Endometrium (tissue), 2 donors: Measurements from ENCODE around the gene SETD4.
"Not testable (repeated sequence)": the region's sequence is repeated elsewhere in the genome, so short reads cannot be mapped to it uniquely, and the experiment has no call there.

Experiments
- FAIRE-seq: peaks from 2 replicates; lab custom pipeline; 2012; peaks lifted over from hg19 to GRCh38; lab: Jason Lieb, UNC
- donor health status: control.
- donor health status: control.

Gene SETD4

GRCh38 chr21:36079010-36079649 lies 18.8 kb upstream of the SETD4 start:
- FAIRE-seq, result no peak

- FAIRE-seq, result no peak
Measured at GRCh38 chr21:36077758-36078157, 17.4 kb upstream of the SETD4 start.

- no peak for FAIRE-seq
Measured at GRCh38 chr21:36076878-36077655, 16.7 kb upstream of the SETD4 start.

GRCh38 chr21:36075953-36076352 lies 15.6 kb upstream of the SETD4 start:
- no peak for FAIRE-seq

- FAIRE-seq, result no peak
Measured at GRCh38 chr21:36075171-36075570, 14.8 kb upstream of the SETD4 start.

GRCh38 chr21:36073911-36074310 lies 13.6 kb upstream of the SETD4 start:
- FAIRE-seq, result not testable (repeated sequence)

GRCh38 chr21:36073181-36073580 lies 12.9 kb upstream of the SETD4 start:
- no peak for FAIRE-seq

GRCh38 chr21:36072453-36073162 lies 12.3 kb upstream of the SETD4 start:
- no peak for FAIRE-seq

GRCh38 chr21:36070999-36071398 lies 10.7 kb upstream of the SETD4 start:
- no peak for FAIRE-seq

GRCh38 chr21:36069713-36070583 lies 9.6 kb upstream of the SETD4 start, which contains the start of gene CBR1:
Gene CBR1, plus strand, starts transcription at chr21:36070024. Its CDS starts 92 bp downstream, at chr21:36070116.
- no peak for FAIRE-seq

GRCh38 chr21:36068748-36069398 lies 8.5 kb upstream of the SETD4 start:
- no peak for FAIRE-seq

- no peak for FAIRE-seq
Measured at GRCh38 chr21:36065497-36066036, 5.2 kb upstream of the SETD4 start.

GRCh38 chr21:36064085-36064460 lies 3.7 kb upstream of the SETD4 start:
- no peak for FAIRE-seq

- no peak for FAIRE-seq
Measured at GRCh38 chr21:36063375-36064084, 3.2 kb upstream of the SETD4 start.

- FAIRE-seq, result no peak
Measured at GRCh38 chr21:36061445-36061844, 1.1 kb upstream of the SETD4 start.

- FAIRE-seq, result no peak
Measured at GRCh38 chr21:36059823-36060158, 535 bp downstream of the SETD4 start.

GRCh38 chr21:36055551-36055950 lies 4.8 kb downstream of the SETD4 start:
- FAIRE-seq, result no peak

GRCh38 chr21:36053715-36054062 lies 6.6 kb downstream of the SETD4 start:
- FAIRE-seq, result no peak

GRCh38 chr21:36052860-36053714 lies 7.2 kb downstream of the SETD4 start:
- FAIRE-seq, result no peak

GRCh38 chr21:36048357-36048756 lies 12.0 kb downstream of the SETD4 start:
- no peak for FAIRE-seq
